ENCODE data around the gene AMD1.
"Not testable (repeated sequence)": the region's sequence is repeated elsewhere in the genome, so short reads cannot be mapped to it uniquely, and the experiment has no call there.

AMD1 gene

GRCh38 chr6:110873981-110874879 is at the start of gene AMD1:
TSS of gene AMD1 (plus strand) at chr6:110874785. CDS start at chr6:110875106, 321 bp downstream.
- peak; percentile 54 to 99 (median 96) for DNase-seq

- DNase-seq, result no peak
These were observed 48.1 kb upstream of the AMD1 start for GRCh38 chr6:110826236-110827129.

- DNase-seq, result peak in 3 of 58 donors; percentile 1 to 3 (median 2)
These were observed 46.2 kb upstream of the AMD1 start for GRCh38 chr6:110828396-110828795.

DNA sequence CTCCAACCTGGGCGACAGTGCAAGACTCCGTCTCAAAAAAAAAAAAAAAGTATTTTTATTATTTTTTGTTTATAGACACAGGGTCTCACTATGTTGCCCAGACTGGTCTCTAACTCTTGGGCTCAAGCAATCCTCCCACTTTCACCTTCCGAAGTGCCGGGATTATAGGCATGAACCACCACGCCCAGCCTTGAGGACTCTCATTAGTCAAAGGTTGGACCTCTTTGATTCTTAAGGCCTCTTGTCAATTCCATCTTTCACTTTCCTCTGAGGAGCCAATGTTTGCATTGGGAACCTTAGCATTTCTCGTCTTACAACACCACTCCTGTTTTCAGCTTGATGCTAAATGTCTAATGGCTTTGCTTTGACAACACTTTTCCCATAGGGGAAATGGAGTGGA is 43.2 kb upstream of the AMD1 start:
- DNase-seq, result no peak

DNA sequence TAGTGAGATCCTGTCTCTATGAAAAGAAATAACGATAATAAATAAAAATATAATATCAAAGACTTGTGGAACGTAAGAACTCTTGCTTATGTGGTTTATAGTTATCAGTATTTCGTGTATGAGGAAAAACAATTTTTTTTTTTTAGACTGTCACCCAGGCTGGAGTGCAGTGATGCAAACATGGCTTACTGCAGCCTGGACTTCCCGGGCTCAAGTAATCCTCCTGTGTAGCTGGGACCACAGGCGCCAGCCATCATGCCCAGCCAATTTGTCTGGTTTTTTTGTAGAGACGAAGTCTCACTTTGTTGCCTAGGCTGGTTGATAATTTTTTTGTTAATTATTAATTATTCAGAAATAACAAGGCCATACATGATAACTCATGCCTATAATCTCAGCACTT is 40.8 kb upstream of the AMD1 start:
- DNase-seq, result no peak

DNA sequence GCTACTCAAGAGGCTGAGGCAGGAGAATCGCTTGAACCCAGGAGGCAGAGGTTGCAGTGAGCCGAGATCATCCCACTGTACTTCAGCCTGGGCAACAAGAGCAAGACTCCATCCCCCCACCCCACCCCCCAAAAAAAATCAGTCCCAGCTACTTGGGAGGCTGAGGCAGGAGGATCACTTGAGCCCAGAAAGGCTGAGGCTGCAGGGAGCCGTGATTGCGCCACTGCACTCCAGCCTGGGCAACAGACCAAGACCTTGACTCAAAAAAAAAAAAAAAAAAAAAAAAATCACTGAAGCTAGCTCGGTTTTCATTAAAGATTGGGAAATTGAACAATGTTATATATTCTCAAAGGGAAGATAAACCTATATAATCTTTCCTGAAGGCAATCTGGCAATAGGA is 38.8 kb upstream of the AMD1 start:
- not testable (repeated sequence) for DNase-seq

DNA sequence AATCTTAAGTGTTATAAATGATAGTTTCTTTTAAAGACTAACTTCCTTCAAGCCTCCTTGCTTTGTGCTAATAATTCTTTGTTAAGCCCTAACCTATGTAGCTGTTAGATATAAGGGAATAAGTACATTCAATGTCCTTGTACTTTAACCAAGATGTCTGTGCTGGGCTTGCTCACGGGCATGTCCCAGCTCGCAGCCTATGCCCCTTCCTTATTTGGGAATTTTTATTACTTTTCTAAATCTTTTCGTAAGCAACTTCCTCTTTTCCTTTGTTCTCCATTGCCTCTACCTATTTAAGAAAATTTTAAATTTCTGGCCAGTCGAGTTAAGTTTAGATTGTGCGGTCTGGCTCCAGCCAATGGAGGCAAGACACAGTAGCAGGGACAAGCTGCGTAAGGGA is 33.3 kb upstream of the AMD1 start:
- no peak for DNase-seq

- DNase-seq, result no peak
These were observed 24.8 kb upstream of the AMD1 start for GRCh38 chr6:110849781-110850180.

- no peak for DNase-seq
These were observed 21.8 kb upstream of the AMD1 start for GRCh38 chr6:110852773-110853172.

GRCh38 chr6:110853754-110854477 is 20.7 kb upstream of the AMD1 start:
- DNase-seq, result no peak

GRCh38 chr6:110856296-110856695 is 18.3 kb upstream of the AMD1 start:
- DNase-seq, result no peak

DNA sequence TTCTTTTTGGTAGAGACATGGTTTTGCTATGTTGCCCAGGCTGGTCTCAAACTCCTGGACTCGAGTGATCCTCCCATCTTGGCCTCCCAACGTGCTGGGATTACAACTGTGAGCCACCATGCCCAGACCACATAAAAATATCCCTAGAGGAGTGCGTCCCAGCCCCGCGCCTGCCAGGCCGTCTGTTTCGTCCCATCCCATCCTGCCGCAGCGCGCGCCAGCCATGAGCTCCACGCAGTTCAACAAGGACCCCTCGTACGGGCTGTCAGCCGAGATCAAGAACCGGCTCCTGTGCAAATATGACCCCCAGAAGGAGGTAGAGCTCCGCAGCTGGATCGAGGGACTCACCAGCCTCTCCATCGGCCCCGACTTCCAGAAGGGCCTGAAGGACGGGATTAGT is 16.6 kb upstream of the AMD1 start:
- DNase-seq, result no peak

DNA sequence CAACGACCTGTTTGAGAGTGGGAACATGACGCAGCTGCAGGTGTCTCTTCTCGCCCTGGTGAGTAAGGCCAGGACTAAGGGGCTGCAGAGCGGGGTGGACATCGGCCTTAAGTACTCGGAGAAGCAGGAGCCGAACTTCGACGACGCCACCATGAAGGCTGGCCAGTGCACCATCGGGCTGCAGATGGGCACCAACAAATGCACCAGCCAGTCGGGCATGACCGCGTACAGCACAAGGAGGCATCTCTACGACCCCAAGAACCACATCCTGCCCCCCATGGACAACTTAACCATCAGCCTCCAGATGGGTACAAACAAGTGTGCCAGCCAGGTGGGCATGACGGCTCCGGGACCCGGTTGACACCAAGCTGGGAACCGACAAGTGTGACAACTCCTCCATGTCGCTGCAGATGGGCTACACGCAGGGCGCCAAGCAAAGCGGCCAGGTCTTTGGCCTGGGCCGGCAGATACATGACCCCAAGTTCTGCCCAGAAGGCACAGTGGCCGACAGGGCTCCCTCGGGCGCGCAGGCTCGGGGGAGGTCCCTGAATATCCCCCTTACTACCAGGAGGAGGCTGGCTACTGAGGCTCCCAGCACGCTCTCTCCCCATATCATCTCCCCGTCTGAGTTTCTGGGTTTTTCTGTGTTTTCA is 15.9 kb upstream of the AMD1 start:
- DNase-seq, result no peak

GRCh38 chr6:110859335-110859792 is 15.2 kb upstream of the AMD1 start:
- DNase-seq, result no peak

DNA sequence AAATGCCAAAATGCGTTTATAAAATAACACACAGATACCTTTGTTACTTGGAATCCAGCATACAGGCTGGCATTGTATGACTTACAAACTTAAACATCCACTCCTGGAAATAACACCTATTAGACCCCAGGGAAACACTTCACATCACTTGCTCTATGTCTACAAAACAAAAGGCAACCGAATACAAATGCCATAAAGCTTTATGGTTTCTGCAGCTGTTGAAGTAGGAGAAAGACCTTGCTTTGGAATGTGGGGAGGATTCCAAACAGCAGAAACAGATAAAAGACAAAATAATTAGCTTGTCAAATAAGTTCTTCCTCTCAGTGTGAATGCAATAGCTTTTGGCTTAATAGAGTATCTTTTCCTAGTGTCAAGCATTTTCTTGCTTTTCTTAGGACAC is 9.8 kb upstream of the AMD1 start:
- no peak for DNase-seq

- peak in 24 of 58 donors; percentile 3 to 65 (median 42) for DNase-seq
These were observed 429 bp downstream of the AMD1 start for GRCh38 chr6:110874880-110875547.

DNA sequence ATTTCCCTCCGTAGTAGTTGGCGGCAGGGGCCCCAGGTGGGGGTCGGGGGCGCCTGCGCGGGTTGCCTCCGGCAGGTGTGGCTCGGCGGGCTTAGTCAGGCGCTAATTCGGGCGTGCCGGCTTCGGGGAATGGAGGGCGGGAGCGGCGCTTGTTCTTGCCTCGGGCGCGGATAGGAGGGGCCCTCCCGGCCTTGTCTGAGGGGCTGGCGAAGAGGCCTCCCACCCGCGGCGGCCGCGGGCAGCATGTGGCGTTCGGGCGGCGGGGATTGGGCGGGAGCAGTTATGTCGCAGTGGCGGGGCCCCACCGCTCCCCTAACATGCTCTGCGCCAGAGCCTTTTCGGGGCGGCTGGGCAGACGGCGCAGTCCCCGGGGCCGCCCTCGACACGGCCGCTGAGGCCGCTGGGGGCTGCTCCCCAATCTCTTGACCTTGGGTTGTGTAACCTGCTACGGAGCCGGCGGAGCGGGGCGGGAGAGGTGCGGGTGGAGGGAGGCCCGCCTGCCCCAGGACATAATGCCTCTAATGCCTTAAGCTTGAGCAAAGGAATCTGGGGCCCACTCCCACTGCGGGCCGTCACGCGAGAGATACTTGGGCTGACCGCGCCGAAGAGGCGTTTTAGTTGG is 1.1 kb downstream of the AMD1 start:
- DNase-seq, result peak in 39 of 58 donors; percentile 16 to 82 (median 52)

DNA sequence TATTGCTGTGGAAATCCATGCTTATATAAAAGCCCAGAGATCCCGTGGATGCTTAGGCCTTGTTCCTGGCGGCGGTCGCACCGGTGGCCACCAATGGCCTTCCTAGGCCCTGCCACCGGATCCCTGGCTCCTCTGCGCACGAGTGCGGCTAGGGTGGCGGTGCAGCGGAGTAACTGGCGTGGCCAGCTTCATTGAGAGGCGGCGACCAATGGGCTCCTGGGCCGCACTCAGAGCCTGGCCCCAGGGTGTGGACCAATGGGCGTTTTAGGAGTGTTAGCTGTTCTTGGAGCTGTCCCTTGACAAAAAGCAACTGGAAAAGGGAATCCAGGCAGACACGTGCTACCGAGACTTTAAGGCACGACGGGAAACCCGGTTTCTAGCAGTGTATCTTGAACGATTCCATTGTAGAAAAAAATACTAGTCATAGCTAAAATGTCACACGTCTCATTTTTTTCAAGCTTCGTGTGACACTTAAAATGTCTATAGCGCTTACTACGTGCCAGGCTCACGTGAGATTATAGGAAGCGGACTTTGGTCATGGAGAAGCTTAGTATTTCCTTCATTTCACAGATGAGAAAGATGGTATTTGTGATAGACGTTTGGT is 1.7 kb downstream of the AMD1 start:
- DNase-seq, result peak in 57 of 58 donors; percentile 9 to 87 (median 74)
